ENCODE data around the gene MICU2. TPM values are rescaled to one million over a fixed set of nuclear protein-coding genes. Genes with fewer than 3 reads are reported as not detected.

Gene MICU2
- total RNA-seq, 4 donors from 2014 or later, result 83.3 to 130 (median 97.0) TPM

GRCh38 chr13:21528616-21529015, 75.4 kb downstream of the MICU2 start:
- no peak for DNase-seq (ENCODE audit: low spot score in 2 of 2)
- no peaks in the 10 kb centered on the region for H3K9me3 ChIP-seq
- no peaks in the 10 kb centered on the region for H3K27me3 ChIP-seq
- no peak overlapping the region for H3K27ac ChIP-seq
- no peaks in the 10 kb centered on the region for H3K4me1 ChIP-seq
- WGBS, result 85% methylated on average over 6 of the region's 6 CpGs
- no peak for TF ChIP-seq CTCF (IDR thresholded peaks at IDR 0.05)
- no peak for TF ChIP-seq POLR2AphosphoS5 (IDR thresholded peaks at IDR 0.05)
- no peak for TF ChIP-seq EP300 (IDR thresholded peaks at IDR 0.05)
- TF ChIP-seq POLR2A (IDR thresholded peaks at IDR 0.05), result no peak
- H3K4me3 ChIP-seq, result no peak overlapping the region
- peaks cover 18% of the 10 kb centered on the region for H3K36me3 ChIP-seq

- WGBS, result 91% methylated on average over 6 of the region's 6 CpGs
These were observed 77.0 kb downstream of the MICU2 start for GRCh38 chr13:21526707-21527540.

GRCh38 chr13:21522847-21523246, 81.1 kb downstream of the MICU2 start:
- no peaks in the 10 kb centered on the region for H3K27me3 ChIP-seq
- H3K27ac ChIP-seq, result no peak overlapping the region
- no peaks in the 10 kb centered on the region for H3K4me1 ChIP-seq
- no peak for DNase-seq (ENCODE audit: low spot score in 2 of 2)
- no peak overlapping the region for H3K4me3 ChIP-seq
- 97% methylated on average over 2 of the region's 2 CpGs for WGBS
- TF ChIP-seq EP300 (IDR thresholded peaks at IDR 0.05), result no peak
- TF ChIP-seq POLR2AphosphoS5 (IDR thresholded peaks at IDR 0.05), result no peak
- no peak for TF ChIP-seq POLR2A (IDR thresholded peaks at IDR 0.05)
- no peak for TF ChIP-seq CTCF (IDR thresholded peaks at IDR 0.05)
- peaks cover 25% of the 10 kb centered on the region for H3K36me3 ChIP-seq
- no peaks in the 10 kb centered on the region for H3K9me3 ChIP-seq

More at GRCh38 chr13:21526707-21527540, 77.0 kb downstream of the MICU2 start:
- Histone ChIP-seq H3K36me3 (peaks cover 10% of the 10 kb centered on the region), H3K4me1 (no peaks in the 10 kb centered on the region), H3K27ac (no peak overlapping the region), H3K4me3 (no peak overlapping the region), H3K27me3 (no peaks in the 10 kb centered on the region), H3K9me3 (no peaks in the 10 kb centered on the region)
- DNase-seq (ENCODE audit: low spot score in 2 of 2), result no peak
- no peak for TF ChIP-seq POLR2AphosphoS5 (IDR thresholded peaks at IDR 0.05)
- TF ChIP-seq CTCF (IDR thresholded peaks at IDR 0.05), result no peak
- TF ChIP-seq POLR2A (IDR thresholded peaks at IDR 0.05), result no peak
- no peak for TF ChIP-seq EP300 (IDR thresholded peaks at IDR 0.05)

- no peak for DNase-seq (ENCODE audit: low spot score in 2 of 2)
- no peak overlapping the region for H3K27ac ChIP-seq
- no peaks in the 10 kb centered on the region for H3K4me1 ChIP-seq
- WGBS, result 91% methylated on average over 1 of the region's 1 CpG
- H3K9me3 ChIP-seq, result no peaks in the 10 kb centered on the region
- TF ChIP-seq CTCF (IDR thresholded peaks at IDR 0.05) (no peak), POLR2AphosphoS5 (IDR thresholded peaks at IDR 0.05) (no peak), EP300 (IDR thresholded peaks at IDR 0.05) (no peak), POLR2A (IDR thresholded peaks at IDR 0.05) (no peak)
- H3K36me3 ChIP-seq, result peaks cover 22% of the 10 kb centered on the region
- no peaks in the 10 kb centered on the region for H3K27me3 ChIP-seq
- no peak overlapping the region for H3K4me3 ChIP-seq
These were observed 81.8 kb downstream of the MICU2 start for GRCh38 chr13:21522130-21522529.

GRCh38 chr13:21518617-21519144, 85.3 kb downstream of the MICU2 start:
- Histone ChIP-seq H3K36me3 (peaks cover 20% of the 10 kb centered on the region), H3K4me3 (no peak overlapping the region), H3K9me3 (no peaks in the 10 kb centered on the region), H3K4me1 (no peaks in the 10 kb centered on the region), H3K27ac (no peak overlapping the region), H3K27me3 (no peaks in the 10 kb centered on the region)
- no peak for DNase-seq (ENCODE audit: low spot score in 2 of 2)
- no peak for TF ChIP-seq CTCF (IDR thresholded peaks at IDR 0.05)
- no peak for TF ChIP-seq POLR2A (IDR thresholded peaks at IDR 0.05)
- TF ChIP-seq EP300 (IDR thresholded peaks at IDR 0.05), result no peak
- 96% methylated on average over 8 of the region's 8 CpGs for WGBS

All from suprapubic skin (tissue), 4 donors.